ENCODE measurements around the gene TNS2.
A peak's percentile ranks its signal among the peaks of the same experiment; 100 is the strongest.

The TNS2 gene

DNA sequence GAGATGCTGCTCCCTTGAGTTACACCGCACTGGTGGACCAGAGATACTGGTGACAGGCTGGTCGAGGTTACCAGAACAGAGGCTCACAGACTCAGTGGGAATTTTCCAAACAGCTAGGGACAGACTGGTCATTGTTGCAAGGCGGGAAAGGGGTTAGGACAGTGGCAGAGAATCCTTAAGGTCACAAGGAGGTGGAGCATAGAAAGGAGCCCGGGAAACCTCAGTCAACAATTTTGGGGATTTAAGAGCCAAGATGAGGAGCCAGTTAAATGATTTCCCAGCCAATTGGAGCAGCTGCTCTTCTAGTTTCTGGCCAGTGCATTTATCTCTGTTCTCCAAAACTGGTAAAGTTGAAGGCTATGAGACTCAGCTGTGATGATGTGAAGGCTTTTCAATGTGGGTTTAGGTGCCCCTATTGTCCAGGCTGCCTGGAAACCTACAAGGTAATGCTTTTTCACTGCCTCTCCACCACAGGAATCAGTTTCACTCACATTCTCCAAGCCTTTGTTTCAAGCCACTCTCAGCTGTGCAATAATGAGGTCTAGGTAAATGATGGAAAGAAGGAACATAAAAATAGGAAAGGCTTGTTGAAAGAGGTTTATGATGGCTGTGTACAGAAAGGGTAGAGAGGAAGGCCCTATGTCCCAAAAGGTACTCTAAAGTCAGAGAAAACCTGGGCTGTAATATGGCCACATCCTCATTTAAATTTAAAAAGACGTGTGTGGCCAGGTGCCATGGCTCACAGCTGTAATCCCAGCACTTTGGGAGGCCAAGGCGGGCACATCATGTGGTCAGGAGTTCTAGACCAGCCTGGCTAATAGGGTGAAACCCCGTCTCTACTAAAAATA is 7.0 kb upstream of the TNS2 start:
- DNase-seq (ENCODE audit: low read depth) = no peak

DNA sequence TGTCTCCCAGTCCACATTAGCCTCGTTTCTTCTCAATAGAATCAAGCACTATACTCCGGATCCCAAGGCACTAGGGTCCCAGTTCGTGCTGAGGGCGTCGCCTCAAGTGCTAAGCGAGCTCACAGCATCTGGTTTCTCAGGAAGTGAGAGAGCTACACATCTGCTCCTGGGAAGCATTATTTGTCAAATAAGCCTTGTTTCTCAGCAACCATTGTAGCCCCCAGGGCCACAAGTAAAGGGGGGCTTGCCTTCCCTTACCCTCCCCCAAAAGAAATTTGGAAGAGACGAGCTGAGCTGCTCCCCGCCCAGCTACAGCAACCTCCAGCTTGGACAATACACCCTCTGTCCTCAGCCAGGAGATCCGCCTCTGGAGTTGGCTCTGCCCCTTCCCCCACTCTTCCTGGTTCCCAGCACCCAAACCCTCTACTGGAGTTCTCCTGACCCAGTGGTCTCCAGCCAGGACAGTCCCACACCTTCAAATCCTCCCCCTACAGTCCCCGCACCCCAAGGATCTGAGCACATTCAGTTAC is 5.7 kb upstream of the TNS2 start:
- DNase-seq (ENCODE audit: low read depth) = no peak

DNA sequence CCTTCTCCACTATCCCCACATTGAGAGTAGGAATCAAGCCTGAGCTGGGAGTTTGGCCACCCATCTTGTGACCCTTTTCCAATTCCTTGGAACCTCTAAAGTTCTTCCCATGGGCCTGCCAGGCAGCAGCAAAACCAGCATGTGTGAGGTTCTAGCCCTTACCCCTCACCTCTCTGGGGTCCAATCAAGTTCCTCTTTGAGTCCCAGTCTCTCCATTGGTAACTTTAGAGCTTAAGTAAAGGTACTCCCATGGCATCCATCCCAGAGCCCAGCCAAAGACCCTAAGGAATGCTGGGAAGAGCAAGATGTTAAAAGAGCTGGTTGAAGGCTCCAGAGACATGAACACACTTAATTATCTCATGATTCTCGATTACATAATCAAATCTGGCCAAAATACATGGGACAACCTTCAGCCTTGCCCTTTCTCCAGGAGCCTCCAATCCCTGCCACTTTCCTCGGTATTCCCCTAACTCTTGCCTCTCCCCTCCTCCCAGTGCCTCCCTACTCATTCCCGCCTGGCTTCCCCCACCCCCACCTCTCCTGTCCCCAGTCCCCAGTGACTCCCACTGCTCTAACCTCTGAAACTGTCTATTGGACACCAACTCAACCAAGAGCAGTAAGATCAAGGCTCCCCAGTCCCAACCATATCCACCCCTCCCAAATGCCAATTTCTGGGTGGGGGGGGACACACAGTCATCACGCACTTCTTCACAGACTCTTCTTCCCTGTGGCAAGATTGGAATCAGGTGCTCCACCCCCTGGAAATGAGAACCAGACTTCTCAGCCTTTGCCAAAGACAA is 4.8 kb upstream of the TNS2 start:
- DNase-seq (ENCODE audit: low read depth) = no peak

DNA sequence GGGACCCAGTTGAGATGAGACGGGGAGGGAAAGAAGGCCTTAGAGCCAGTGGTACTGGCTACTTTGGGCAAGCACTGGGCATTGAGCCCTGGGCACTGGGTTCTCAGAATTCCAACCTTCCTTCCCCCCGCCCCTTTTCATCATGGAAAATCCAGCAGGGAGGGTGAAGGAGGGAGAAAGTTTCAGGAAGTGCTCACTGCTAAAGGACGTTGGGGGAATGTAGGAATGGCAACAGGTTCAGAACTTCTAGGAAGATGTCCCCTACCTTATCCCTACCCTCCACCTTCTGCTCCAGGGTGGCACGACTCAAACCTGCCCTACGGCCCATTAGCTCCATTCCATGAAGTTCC is 4.2 kb upstream of the TNS2 start:
- DNase-seq (ENCODE audit: low read depth) = no peak

DNA sequence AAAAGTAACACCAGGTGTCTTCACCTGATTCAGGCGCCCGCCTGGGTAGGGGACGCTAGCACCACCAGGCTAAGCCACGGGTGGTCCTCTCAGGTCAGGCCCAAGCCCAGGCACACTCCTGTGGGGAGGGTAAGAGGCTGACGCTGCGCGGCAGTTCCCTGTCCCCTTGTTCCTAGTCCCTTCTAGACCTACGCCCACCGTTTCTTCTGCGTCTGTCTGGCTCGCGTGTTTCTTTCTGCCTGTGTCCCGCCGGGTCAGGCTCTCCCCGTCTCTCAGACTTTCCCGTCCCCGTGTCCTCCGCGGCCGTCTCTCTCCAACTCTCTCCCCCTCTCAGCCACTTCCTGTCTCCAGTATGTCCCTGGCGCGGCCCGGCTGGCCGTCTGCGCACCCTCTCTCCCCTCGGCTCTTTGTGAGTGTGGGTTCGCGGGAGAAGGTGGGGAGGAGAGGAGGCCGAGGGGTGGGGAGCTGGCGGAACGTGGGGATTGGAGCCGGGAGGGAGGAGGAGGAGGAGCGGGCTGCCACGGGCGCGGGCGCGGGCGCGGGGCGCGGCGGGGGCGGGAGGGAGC is 3.1 kb upstream of the TNS2 start:
- DNase-seq (ENCODE audit: low read depth) = no peak

DNA sequence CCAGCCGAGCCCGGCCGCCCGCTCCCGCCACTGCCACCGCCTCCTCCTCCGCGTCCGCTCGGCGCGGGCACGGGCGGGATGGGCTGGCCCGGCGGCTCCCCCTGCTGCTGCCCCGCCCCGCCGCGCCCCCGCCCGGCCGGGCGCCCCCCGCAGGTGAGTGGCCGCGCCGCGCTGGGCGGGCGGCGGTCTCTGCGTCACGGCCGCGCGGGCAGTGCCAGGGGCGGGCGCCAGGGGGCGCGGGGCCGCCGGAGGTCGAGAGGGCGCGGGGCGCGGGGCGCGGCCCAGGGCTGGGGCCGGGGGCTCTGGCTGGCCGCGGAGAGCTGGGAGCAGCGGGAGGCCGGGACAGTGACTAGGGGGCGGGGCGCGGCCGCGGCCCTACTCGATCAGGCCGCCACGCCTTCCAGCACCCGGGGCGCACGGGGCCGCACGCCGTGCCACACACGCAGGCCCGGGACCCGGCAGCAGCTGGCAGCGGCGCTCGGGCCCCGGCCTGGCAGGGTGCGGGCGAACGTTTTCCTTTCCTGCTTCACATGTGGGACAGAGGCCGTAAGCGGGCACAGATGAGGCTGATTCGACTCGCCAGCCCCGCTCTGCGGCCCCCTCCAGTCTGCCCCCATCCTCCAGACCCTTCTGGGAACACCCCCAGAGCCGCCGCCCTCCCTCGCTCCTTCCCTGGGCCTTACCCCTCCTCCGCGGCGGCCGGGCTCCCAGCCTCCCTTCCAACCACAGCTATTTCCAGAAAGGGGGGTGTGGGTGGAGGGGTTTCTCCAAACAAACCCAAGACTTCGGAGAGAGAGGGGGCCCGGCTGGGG is 2.4 kb upstream of the TNS2 start:
- peak; percentile 71 for DNase-seq (ENCODE audit: low read depth)

DNA sequence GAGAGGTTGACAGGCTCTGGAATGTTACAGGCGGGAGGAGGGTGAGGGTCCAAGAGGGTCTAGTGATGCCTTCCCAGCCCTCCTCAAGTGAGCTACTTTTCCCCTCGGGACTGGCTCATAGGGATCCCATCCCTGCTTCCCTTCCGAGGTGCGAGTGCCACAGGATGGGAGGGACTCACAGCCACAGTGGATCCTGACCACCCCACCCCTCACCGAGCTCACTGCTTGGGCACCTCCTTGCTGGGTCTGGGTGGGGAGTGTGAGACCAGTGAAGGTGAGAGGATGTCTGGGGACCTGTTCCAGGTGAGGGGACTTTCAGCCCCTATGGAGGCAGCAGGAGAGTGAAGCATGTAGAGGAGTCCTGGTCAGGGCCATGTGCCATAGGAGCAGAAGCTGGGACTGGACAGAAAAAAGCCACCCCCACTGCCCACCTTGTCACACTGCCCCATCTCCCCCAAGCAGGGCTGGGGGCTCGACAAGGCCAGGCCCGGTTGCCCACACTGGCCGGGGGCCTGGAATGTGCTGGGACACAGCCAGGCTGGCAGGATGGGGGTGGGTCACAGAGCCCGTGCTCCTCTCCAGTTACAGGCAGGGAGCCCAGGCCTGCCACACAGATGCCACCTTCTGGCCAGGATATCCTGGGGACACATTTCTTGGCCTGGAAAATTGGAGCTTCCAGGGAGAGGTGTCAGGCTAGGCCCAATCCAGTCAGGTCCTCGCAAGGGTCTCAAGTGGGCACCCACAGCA is 1.7 kb upstream of the TNS2 start:
- DNase-seq (ENCODE audit: low read depth) = no peak

DNA sequence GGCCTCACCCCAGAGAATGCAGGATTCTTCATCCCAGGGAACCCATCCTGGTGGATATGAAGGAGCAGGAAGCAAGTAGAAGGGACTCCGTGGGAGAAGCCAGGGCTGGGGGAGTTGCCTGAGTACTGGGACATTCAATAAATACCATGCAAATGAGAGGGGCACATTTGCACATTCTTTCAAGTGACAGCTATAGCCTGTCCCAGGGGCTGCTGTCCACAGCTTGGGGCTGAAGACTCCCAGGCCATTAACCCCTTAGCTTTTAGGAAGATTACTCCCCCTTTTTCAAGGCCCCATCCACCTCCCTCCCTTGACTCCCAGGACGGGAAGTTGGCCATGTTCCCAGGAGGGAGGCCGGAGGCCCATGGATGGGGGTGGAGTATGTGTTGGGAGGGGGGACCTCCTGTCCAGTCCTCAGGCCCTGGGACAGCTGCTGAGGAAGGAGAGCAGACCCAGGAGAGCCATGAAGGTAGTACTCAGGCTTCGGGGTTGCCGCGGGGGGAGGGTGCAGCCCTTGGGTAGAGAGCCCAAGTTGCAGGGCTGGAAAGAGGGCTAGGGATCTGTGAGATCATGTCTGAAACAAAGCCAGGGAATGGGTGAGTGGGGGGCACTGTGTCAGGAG is 974 bp upstream of the TNS2 start:
- no peak for DNase-seq (ENCODE audit: low read depth)

DNA sequence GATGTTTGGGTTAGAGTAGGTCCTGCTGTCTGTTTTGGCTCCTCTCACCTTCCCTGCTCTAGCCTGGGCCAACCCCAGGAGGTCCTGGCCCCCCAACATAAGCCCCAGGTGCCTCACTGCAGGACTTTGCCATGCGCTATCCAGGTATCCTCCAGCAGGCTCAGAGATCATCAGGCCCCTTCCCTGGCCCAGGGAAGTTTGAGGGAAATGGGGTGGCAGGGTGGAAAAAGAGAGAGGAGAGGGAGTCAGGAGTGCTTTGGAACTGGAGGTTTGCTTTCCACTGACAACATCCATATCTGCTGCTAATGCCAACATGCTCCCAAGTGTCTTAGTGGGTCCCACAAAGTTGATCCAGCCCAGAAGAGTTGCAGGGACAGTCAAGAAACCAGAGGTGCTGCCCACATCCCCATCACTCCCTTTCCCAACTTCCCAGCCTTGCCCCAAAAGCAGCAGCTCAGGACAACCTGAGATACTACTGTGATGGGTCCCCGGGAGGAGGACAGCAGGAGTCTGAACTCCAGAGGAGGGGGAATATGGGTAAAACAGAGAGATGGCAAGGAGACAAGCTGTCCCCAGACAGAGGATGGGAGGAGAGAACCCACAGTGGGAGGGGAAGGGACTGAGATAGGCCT is 677 bp downstream of the TNS2 start:
- DNase-seq (ENCODE audit: low read depth) = no peak

DNA sequence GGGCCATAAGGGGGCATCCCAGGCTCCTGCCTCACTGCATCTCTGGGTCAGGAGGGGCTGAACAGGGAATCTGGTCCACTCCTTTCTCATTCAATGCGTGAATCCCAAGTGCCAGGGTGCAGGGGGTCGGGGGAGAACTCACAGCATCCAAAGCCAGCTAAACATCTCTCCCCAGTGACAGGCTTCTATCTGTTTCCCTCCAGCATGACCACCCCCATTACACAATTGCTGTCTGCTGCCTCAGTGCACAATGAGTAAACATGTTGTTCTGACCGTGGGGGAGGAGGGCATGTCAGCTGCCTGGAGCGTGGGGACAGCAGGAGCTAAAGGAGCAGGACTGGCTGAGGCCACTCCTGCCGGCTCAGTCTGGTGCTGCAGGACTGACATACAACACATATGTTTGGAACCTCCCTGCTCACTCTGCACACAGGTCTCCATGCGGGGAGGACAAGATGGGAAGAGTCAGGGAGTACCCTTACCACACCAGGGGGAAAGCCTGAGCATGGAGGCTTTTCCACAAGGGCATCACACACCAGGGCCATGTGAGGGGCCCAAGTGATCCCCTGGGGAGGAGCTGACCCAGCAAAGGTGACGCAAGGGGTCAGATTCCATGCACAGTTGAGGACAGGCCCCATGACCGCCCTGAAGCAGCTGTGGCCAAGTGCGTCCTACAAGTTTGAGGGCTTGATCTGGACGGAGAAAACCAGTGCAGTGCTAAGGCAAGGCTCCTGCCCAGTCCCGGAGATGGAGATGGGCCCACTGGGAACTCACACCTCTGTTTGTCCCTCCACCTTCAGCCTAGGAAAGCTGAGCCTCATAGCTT is 1.4 kb downstream of the TNS2 start:
- no peak for DNase-seq (ENCODE audit: low read depth)

DNA sequence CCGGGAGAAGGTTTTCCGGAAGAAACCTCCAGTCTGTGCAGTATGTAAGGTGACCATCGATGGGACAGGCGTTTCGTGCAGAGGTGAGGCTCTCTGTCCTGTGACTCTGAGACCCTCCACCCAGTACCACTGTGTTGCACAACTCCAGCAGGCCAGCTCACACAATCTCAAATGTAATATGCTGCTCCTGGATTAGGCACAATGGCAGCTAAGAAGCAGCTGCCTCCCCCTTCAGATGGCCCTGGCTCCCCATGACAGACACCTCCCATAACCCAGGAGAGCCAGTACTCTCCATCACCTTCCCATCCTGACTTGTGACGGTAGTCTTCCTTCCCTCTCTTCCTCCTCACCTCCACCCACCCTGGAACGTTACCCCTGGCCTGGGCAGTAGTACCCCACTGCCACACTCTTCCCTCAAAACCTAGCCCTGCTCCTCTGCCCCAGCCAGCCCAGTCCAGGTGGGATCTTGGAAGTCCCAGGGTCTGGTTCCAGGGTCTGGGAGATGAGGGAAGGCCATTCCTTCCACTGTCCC is 2.1 kb downstream of the TNS2 start:
- DNase-seq (ENCODE audit: low read depth) = no peak

DNA sequence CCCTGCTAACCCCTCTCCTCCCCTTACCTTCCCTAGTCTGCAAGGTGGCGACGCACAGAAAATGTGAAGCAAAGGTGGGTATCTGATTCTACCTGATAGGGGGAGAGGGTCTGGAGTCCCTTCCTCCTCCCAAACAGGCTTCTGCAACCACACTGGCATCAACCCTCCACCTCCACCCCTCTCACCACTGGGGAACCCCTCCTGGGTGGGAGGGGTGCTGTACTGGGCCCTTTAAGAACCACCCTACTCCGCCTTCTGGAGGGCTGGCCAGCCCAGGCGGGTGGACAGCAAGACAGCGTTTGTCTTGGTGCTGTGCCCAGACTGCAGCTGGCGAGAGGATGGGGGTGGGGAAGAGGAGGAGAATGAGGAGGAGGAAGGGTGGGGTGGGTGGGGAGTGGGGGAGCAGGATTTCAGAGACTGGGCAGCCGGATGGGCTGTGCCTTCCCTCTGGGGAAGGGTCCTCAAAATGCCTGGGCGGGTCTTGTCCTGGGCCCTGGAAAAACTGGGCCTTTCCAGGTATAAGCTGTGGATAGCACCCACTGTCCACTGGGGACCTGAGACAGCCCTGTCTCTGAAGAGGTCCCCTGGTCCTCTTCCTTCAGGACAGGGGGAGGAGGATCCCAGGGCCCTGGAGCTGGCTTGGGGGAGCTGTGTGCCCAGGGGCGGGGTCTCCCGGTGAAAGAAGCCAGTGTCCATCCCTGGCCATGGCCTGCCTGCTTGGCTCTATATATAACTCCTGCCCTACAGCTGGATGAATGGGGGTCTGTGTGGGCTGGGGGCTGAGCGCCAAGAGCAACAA is 2.8 kb downstream of the TNS2 start:
- no peak for DNase-seq (ENCODE audit: low read depth)

DNA sequence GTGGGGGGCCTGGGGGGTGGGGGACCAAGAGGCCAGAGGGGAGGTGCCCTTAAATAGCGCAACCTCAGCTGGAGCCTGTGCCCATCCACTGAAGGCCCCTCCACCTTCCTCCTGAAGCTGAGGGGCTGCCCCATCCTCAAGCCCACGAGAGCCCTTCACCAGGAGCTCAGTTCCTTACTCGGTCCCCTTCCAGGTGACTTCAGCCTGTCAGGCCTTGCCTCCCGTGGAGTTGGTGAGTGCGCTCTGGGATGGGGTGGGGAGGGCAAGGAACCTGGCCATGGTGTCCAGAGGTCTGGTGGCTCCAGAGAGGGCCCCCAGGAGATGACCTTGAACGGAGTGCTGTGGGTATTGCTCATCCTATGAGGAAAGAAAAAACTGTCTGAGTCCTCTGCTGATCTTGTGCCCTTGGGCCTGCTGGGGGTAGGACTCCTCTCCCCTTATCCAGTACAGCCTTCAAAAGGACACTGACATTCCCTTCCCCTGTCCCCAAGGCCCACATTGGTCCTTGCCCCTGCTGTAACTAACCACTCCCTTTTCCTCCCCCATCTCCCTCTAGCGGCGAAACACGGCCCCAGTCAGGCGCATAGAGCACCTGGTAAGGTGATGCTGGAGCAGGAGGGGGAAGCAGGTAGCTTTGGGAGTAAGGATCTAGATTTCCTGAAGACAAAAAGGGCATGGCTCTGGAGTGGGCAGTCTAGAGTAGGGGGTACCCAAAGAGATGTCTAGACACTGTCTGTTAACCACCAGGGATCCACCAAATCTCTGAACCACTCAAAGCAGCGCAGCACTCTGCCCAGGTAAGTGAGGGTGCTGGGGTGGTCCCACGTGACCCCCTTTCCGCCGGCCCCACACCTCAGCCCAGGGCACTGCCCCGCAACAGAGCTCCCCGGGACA is 3.6 kb downstream of the TNS2 start:
- peak; percentile 40 for DNase-seq (ENCODE audit: low read depth)

DNA sequence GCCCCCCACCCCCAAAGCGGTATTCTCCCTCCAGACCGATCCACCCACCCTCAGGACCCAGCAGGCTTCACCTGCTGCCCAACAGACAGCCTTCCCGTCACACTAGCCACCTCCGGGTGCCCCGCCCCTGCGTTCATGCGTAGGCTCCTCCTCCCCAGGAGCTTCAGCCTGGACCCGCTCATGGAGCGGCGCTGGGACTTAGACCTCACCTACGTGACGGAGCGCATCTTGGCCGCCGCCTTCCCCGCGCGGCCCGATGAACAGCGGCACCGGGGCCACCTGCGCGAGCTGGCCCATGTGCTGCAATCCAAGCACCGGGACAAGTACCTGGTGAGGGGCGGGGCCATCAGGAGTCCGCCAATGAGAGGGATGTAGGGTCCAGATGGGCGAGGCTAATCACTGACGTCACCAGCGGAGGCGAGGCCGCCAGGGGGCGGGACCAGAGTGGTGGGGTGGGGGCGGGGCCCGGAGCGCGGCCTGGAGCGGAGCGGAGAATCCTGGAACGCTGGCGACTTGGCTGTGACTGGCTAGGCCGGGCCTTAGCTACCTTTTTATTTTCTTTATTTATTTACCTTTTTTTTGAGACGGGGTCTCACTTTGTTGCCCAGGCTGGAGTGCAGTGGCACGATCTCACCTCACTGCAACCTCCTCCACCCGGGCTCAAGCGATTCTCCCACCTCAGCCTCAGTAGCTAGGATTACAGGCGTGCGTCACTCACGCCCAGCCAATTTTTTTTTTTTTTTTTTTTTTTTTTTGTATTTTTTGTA is 4.4 kb downstream of the TNS2 start:
- peak; percentile 87 for DNase-seq (ENCODE audit: low read depth)

DNA sequence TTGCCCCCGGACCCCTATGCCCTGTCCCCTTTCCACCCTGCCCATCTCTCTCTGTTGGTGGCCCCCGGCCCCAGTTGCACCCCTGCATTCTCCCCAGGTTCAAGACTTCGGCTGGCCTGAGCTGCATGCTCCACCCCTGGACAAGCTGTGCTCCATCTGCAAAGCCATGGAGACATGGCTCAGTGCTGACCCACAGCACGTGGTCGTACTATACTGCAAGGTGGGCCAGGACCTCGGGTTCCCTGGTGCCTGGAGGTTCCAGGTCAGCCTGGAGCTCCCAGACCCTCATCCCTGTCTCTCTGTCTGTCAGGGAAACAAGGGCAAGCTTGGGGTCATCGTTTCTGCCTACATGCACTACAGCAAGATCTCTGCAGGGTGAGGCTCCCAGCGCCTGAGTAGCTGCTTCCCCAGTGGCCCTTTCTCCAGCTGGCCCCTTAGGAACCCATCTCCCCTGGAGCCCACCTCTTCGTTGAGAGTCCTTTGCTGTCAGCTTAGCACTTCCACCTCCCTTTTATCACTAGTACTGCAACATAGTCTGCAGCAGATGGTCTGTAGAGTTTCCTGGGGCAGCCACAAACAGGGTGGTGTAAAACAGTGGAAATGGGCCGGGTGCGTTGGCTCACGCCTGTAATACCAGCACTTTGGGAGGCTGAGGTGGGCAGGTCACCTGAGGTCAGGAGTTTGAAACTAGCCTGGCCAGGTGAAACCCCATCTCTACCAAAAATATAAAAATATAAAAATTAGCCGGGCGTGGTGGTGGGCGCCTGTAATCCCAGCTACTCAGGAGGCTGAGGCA is 5.8 kb downstream of the TNS2 start:
- no peak for DNase-seq (ENCODE audit: low read depth)

DNA sequence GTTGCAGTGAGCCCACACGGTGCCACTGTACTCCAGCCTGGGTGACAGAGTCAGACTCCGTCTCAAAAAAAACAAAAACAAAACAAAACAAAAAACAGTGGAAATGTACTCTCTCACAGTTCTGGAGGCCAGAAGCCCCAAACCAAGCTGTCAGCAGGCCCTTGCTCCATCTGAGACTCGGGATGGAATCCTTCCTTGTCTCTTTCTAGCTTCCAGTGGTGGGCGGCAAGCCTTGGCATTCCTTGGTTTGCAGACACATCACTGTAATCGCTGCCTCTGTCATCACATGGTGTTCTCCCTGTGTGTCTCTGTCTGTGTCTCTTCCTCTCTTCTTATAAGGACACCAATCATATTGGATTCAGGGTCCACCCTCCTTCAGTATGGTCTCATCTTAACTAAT is 6.4 kb downstream of the TNS2 start:
- no peak for DNase-seq (ENCODE audit: low read depth)

All from activated T-helper 9 cell treated with anti-CD3 and anti-CD28 coated beads, Interleukin-2, amount 50 U/mL, for 16 hours (primary cell).